ENCODE results near the gene CTNNBL1. TPM values are rescaled to one million over a fixed set of nuclear protein-coding genes. Genes with fewer than 3 reads are reported as not detected.

CTNNBL1 gene
- total RNA-seq, 1 donor from 2014 or later = 60.9 TPM

DNA sequence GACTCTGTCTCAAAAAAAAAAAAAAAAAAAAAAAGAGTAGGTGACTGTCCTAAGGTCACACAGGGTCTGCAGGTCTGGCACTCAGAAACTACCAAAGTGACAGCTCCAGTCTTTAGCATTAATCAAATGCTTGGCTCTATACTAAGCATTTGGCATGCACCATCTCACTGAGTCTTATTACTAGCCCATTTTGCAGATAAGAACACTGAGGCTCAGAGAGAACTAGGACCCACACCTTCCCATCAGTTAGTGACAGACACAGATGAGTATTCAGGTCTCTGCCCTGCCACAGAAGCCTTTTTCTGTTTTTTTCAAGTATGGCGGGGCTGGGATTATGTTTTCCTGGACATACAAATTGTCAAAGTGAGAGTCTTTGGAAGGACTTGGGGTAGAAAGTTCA is 186.0 kb downstream of the CTNNBL1 start:
- intact Hi-C loops (cut with DNase I) = no loop called here
- DNase-seq (no peak), ATAC-seq (ENCODE audit: poor library complexity) (no peak)

DNA sequence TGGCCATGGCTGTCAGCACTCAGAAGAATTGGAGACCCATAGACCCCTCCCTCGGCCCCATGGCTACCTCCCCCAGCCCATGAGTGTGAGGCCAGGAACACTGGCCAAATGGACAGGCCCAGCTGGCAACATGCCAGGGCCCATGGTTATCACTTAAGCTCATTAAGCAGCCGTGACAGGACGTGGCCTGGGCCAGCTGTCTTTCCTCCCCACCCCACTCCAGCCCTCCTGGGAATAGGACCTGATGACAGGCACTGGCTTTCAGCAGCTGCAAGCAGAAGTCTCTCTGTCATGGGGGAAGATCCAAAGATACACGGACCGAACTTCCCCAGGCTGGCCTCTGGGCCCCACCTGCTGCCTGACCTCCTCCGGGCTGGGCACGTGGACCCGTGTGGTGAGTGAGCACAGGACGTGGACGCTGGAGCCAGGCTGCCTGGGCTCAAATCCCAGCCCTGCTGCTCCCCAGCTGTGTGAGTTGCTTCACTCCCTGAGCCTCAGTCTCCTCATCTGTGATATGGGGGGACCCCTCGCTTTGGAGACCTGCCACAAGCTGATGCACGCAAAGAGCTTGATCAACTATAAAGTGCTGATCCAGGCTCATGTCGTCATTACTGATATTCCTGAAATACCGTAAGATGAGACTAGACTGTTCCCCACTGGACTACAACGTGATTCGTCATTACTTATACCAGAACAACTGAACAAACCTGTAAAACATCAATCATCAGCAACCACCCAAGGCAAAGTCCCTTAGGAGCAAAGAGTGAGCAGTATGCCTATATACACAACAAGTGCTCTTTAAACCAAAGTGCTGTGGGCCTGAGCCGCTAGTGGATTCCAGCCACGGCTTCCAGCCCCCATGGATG is 187.1 kb downstream of the CTNNBL1 start:
- ATAC-seq (ENCODE audit: poor library complexity) (peak; percentile 93), DNase-seq (peak; percentile 90)
- intact Hi-C loops (cut with DNase I) = no loop called here

DNA sequence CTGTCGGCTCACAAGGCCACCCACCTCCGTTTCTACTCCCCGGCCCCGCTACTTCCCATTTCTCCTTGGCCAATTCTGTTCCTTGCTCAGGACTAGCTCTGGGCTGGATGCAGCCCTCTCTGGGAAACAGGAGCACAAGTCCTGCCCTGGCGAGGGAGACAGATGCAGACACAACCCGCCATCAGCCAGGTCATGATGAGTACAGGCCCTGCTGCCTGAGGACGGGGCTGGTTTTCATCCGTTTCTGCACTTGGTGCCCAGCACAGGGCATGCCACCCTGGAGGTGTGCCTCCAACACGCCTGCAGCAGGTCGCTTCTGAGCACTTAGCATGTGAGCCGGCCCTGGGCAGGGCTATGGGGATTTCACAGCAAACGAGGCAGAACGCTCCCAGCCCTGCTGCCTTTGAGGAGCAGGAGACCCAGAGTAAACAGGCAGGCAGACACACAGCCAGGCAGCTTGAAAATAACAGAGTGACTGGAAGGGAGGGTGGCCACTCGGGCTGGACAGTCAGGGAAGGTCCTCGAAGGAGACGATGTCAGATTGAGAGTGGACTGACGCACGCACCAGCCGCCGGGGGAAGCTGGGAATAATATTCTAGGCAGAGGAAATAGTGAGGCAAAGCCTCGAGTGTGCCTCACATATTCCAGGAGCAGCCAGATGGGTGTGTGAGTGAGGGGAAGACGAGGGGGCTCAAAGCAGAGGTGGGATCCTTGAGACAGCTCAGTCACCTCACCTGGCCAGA is 187.9 kb downstream of the CTNNBL1 start:
- no peak for DNase-seq
- intact Hi-C loops (cut with DNase I) = no loop called here
- no peak for ATAC-seq (ENCODE audit: poor library complexity)

DNA sequence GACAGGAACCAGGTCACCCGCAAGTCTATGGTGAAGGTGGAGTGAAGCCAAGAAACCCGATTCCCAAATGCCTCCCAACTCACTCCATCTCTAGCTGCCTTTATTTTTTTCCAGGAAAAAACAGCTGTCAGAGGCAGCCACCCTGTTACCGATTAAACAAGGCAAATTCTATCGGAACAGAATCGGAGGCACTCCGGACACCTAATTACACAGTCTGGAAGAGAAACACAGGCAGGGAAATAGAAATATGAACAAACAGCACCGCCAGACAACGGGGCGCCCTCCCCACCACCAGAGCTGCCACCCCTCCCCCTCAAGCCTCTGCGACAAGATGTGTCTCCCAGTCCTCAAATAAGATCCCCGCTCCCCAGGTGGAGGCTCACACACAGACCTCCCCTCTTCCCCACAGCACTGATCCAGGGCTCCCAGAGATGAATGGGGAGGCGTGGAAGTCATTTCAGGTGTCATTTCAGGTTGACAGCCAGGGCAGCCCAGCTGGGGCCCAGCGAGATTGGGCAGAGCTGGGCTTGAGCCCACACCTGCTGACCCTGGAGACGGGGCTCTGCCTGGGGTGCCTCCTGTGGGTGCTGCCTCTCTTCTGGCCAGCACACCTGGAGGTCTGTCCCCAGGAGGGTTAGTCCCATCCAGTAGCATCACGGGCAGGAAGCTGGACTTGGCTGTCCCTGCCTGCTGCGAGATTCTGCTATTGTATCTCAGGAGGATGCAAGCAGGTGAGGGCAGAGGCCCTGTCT is 189.3 kb downstream of the CTNNBL1 start:
- no peak for DNase-seq

DNA sequence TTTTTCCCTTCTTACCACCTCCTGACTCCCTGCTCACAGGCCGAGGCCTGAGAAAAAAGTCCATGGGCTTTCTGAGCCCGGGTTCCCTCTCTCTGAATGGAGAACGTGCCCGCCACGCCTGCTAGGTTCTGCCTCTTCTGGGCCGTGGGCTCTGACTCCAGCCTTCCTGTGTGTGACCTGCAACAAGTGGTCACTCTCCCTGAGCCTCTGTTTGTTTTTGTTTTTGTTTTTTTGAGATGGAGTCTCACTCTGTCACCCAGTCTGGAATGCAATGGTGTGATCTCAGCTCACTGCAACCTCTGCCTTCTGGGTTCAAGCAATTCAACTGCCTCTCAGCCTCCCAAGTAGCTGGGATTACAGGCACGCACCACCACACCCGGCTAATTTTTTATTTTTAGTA is 191.2 kb downstream of the CTNNBL1 start:
- no peak for DNase-seq
- intact Hi-C loops (cut with DNase I) = no loop called here
- ATAC-seq (ENCODE audit: poor library complexity) = no peak

More for the DNA sequence above, 189.3 kb downstream of the CTNNBL1 start:
- intact Hi-C loops (cut with DNase I) = no loop called here
- ATAC-seq (ENCODE audit: poor library complexity) = no peak

DNA sequence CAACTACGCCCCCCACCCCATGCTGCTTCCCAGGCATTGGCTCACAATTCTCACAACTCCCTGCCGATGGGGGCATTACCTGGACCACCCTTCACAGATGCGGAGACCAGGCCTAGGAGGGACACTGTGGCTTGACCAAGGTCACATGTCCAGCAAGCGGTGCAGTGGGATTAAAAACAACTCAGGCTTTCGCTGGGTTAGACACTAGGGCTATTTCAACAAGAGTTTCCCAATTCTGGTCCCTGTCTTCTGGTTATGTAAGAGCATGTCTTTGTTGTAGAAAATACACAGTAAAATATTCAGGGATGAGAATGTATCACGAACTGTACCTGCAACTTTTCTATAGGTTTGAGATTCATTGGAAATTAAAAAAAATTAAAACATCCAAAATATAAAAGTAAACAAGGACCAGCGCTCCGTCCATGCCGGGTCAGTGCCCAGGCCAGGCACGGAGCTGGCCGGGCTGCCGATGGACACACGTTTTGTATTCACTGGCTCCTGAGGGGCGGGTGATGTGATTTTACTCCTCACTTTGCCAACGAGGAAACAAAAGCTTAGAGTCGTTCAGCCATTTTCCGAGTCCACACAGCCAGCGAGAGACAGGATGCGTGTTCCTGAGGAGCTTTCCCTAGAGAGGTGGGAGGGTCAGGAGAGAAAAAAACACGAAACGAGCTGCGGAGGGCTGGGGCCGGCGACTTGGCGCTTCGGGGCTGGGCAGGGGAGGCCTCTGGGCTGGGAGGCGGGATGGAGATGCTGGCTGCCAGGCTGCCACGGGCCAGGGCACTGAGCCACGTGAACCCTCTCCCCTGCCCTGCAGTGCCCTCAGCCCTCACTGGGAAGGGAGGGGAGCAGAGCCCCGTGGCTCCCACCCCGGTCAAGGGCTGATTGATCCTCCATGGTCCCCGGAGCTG is 192.0 kb downstream of the CTNNBL1 start:
- DNase-seq (no peak), ATAC-seq (ENCODE audit: poor library complexity) (peak; percentile 51)
- intact Hi-C loops (cut with DNase I) = no loop called here

DNA sequence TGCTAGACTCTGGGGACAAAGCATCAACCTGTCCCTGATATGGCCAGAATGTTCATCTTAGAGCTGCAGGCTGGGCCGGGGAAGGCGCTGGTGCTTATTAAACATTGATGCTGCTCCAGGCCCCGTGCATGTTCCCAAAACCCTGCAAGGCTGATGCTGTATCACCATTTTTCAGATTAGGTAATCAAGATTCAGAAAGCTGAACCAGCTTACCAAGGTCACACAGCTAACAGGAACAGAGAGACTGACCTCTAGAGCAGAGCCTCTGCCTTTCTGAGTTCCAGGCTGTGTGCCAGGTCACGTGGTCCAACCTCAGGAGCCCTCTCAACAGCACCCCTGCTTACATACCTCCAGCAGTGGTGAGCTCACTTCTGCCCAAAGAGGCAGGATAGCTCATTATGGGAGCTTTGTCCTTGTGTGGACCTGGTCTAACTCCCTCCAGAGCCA is 193.0 kb downstream of the CTNNBL1 start:
- ATAC-seq (ENCODE audit: poor library complexity) (peak; percentile 93), DNase-seq (peak; percentile 83)
- intact Hi-C loops (cut with DNase I) = no loop called here

DNA sequence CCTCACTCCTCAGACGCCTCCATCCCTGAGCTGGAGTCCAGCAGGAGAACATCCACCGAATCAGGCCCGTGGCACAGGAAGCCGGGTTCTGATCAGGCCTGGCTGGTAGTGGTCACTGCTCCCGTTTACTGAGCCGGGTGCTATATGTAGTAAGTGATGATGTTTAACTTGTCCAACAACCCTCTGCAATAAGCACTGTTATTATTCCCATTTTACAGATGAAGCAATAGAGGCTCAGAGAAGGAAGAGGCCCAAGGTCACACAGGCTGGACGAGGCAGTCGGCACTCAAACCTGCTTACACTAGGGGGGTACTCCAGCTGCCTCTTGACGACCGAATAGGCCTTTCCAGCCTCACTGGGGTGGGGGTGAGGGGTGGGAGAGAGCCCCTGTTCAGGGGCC is 194.8 kb downstream of the CTNNBL1 start:
- intact Hi-C loops (cut with DNase I) = no loop called here
- ATAC-seq (ENCODE audit: poor library complexity) (no peak), DNase-seq (no peak)

DNA sequence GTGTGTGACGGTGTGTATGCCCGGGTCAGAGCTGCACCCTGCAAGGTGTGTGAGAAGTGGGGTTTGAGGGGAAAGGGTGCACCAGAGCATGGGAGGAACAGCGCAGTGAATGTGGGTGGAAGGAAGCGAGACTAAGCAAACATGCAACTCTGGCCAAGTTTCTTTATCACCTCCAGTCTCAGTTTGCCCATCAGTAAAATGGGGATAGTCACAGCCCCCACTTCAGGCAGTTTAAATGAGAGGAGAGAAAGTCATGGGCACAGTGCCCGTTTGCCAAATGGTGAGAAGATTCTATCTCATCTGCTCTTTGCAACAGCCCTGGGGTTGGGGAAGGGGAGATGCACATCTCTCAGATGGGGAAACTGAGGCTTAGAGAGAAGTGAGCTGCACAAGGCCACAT is 196.3 kb downstream of the CTNNBL1 start:
- no peak for ATAC-seq (ENCODE audit: poor library complexity)
- intact Hi-C loops (cut with DNase I) = no loop called here
- DNase-seq = no peak

DNA sequence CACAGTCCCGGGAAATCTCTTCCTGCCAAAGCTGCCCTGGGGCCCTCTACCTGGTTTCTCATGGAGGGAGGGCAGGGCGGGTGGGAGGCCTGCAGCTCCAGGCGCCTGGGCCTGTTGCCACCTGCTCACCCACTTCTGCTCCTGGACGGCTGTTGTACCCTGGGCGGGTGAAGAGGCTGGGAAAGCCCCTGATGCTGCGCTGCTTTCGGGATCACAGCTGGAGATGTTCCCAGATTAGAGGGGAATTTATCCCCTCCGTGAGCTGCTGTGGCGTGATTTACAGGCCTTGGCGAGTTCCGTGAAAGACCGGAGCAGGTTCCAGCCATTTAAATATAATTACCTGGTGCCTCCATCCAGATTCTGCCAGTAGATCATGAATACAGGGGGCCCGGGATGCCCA is 196.8 kb downstream of the CTNNBL1 start:
- ATAC-seq (ENCODE audit: poor library complexity) = no peak
- DNase-seq = no peak
- intact Hi-C loops (cut with DNase I) = no loop called here

DNA sequence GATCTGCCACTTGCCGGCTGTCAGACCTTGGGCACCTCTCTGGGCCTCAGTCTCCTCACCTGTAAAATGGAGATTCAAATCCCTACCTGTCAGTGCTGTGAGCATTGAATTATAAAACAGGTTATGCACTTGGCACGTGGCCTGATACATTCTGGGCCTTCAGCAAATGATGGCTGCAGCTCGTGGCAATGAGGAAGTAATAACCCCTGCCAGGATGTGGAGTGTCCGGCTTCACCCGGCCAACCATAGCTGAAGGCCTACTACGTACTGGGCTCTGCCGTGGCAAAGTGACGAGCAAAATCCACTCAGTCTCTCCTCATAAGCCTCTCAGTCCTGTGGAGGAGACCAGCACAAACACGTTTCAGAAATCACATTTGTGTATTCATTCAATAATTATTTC is 198.2 kb downstream of the CTNNBL1 start:
- no peak for DNase-seq
- intact Hi-C loops (cut with DNase I) = no loop called here
- no peak for ATAC-seq (ENCODE audit: poor library complexity)

DNA sequence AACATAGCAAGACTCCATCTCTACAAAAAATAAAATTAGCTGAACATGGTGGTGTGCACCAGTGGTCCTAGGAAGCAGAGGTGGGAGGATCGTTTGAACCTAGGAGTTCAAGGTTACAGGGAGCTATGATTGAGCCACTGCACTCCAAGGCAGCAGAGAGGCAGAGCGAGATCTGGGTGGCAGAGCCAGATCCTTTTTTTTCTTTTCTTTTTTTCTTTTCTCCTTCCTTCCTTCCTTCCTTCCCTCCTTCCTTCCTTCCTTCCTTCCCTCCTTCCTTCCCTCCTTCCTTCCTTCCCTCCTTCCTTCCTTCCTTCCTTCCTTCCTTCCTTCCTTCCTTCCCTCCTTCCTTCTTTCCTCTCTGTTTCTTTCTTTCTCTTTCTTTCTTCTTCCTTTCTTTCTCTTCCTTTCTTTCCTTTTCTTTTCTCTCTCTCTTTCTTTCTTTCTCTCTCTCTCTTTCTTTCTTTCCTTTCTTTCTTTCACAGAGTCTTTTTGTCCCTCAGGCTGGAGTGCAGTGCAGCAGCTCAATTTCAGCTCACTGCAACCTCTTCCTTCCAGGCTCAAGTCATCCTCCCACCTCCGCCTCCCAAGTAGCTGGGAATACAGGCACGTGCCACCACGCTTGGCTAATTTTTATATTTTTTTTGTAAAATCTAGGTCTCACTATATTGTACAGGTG is 199.9 kb downstream of the CTNNBL1 start:
- no peak for ATAC-seq (ENCODE audit: poor library complexity)
- intact Hi-C loops (cut with DNase I) = no loop called here
- no peak for DNase-seq

DNA sequence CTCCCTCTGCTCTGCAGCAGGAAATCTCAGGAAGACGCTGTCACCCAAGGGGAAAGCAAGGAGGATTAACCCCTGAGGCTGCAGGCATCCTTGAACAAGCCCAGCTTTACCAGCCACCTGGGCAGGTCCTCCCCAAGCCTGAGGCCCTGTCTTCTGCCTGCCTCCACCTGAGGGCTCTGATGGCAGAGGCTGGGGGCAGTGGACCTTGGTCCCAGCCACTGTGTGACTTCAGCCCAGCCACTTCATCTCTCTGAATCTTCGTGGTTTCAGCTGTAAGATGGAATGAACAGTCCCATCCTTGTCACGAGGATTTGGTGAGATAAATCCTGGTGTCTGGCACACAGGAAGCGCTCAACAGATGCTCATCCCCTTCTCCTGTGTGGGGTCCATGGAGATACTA is 200.6 kb downstream of the CTNNBL1 start:
- intact Hi-C loops (cut with DNase I) = no loop called here
- no peak for ATAC-seq (ENCODE audit: poor library complexity)
- no peak for DNase-seq

DNA sequence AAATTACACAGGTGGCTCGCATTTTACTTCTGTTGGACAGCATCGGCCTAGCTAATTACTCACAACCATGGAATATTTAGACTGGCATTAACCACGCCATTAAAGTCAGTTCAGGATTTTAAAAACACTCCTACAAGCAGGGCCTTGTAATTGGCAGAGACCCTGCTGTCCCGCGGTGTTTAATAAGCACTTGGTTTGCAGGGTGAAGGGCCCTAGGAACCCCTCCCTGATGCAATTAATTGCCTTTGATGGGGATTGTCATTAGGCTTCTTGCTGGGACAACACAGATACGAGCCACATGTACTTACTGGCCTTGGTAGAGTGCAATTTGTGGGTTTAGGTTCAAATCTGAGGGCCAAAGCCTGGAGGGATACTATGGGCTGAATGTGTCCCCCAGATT is 201.3 kb downstream of the CTNNBL1 start:
- intact Hi-C loops (cut with DNase I) = no loop called here
- no peak for ATAC-seq (ENCODE audit: poor library complexity)
- DNase-seq = no peak

DNA sequence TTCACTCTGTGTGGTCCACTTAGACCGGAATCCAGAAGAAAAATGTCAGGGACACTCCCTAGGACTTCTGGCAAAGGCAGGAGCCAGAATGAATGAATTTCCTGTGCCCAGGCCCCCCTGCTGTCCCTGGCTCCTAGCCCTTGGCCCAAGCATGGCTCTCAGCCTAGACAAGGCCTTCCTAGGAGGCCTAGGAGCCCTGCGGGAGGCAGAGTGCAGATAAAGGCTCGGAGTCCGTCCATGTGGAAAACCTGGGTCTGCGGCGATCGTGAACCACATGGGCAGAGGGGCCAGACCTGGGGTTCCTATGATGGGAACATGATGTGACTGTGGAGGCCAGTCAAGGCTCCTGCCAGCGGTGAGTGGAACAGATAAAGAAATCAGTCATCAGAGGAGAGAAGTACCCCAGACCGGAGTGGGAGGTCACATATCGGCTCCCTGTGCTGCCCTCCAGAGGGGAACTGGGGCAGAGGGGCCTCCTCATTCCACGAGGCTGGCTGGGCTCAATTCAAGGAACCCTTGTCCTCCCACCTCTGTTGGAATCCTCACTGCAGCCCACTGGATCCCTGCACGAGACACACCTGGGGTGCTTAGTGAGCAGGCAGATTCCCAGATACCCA is 203.2 kb downstream of the CTNNBL1 start:
- intact Hi-C loops (cut with DNase I) = no loop called here
- DNase-seq = peak; percentile 63
- peak; percentile 65 for ATAC-seq (ENCODE audit: poor library complexity)

DNA sequence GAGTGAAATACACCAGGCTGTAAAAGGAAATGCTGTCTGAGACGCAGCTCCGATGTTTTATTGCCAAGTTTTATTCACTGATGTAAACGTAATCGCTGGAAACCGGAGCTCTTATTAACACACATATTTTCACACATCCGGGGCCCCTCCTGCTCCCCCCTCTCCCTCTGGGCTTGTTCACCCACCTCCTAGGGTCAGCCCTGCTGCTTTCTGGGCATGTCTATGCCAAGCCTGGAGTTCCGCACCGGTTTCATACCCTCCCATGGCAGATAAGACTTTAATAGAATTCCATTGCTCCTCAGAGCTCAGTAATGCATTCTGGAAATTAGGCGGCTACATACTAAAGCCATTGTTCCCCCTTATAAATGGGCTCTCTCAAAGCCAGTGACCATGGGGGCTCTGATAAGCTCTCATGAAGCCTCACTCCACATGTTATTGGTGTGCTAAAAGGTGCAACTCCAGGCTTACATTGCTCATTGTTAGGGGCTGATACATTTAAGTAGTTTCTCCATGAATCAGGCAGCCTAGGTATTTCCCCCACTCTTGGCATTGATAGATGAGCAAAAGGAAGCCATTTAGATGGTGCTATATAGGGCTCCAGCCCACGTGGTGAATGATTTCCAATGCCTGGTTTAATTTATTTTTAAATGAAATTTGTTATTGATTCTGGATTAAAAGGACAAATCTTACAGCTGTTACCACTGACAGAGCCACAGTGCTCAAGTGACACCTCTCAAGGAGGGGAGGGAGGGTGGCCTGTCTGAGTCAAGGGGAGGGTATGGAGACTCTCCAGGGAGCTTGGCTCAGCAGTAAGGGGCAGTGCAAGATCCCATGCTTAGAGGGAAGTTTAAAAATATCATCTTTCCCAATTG is 204.6 kb downstream of the CTNNBL1 start:
- ATAC-seq (ENCODE audit: poor library complexity) (no peak), DNase-seq (no peak)
- intact Hi-C loops (cut with DNase I) = no loop called here
